Breast epithelium (tissue), 4 donors: ENCODE results near the gene MORN1. TPM values are rescaled to one million over a fixed set of nuclear protein-coding genes. Genes with fewer than 3 reads are reported as not detected.

Source experiments
- DNase-seq, 2 donors: peaks; one replicate each; pipeline ENCODE4 v3.0.0-alpha.2; 2019; ENCODE audit warnings: low spot score in 2 of 2
- H3K27ac ChIP-seq, 2 donors: fragments of 200-600 bp; sonication (generic) in 1 of 2; one replicate each; pipeline ENCODE4 v1.5.1; 2016 to 2019; ENCODE audit warnings: mild to moderate bottlenecking in 1 of 2
- H3K27me3 ChIP-seq, 2 donors: fragments of 200-600 bp; sonication (generic) in 1 of 2; one replicate each; pipeline versions ENCODE4 v1.5.1 to v1.6.0; 2017 to 2019; ENCODE audit warnings: control low read depth in 1 of 2, mild to moderate bottlenecking in 1 of 2
- H3K36me3 ChIP-seq: fragments of 200-600 bp; one replicate; pipeline ENCODE4 v1.5.1; 2019
- H3K4me1 ChIP-seq, 2 donors: fragments of 200-600 bp; sonication (generic); one replicate each; pipeline ENCODE4 v1.5.1; 2016 to 2019; ENCODE audit warnings: control low read depth in 1 of 2
- H3K4me3 ChIP-seq, 3 donors: fragments of 200-600 bp; sonication (generic); 1 replicate in 2 of 3; 2 replicates in 1 of 3; pipeline ENCODE4 v1.5.1; 2016 to 2019; ENCODE audit warnings: mild to moderate bottlenecking in 3 of 3, moderate library complexity in 2 of 3
- H3K9me3 ChIP-seq, 2 donors: fragments of 200-600 bp; sonication (generic) in 1 of 2; one replicate each; pipeline ENCODE4 v1.5.1; 2016 to 2019; ENCODE audit warnings: control low read depth in 1 of 2
- CTCF ChIP-seq, 3 donors: fragments of 450-650 bp; IDR thresholded peaks; one replicate each; pipeline ENCODE4 v1.5.1; 2016 to 2017; ENCODE audit warnings: antibody characterized with exemption in 3 of 3, mild to moderate bottlenecking in 3 of 3, moderate library complexity in 3 of 3
- POLR2A ChIP-seq: fragments of 450-650 bp; IDR thresholded peaks from one replicate; pipeline ENCODE4 v1.6.1; 2016; ENCODE audit warnings: antibody characterized with exemption, mild to moderate bottlenecking, moderate library complexity
- POLR2AphosphoS5 ChIP-seq, 3 donors: sonication (generic); formaldehyde crosslinking; IDR thresholded peaks; one replicate each; pipeline ENCODE4 v1.6.1; 2017; ENCODE audit warnings: antibody characterized with exemption in 3 of 3
- intact Hi-C: fragments of 100-400 bp; cut with DNase I; formaldehyde crosslinking; loops from one replicate; pipeline ENCODE4 v1.15.1; 2023; ENCODE audit warnings: low total_unique reads
- total RNA-seq, 3 donors: library from RNA; depleted of rRNA; stranded (reverse); fragments of >200 nt; gene quantifications; one replicate each; pipeline ENCODE4 v1.1.0, GENCODE V29; 2016

The MORN1 gene
- total RNA-seq, 3 donors from 2014 or later = 4.0 to 18.1 (median 17.7) TPM

GRCh38 chr1:2409745-2410144 is 18.4 kb upstream of the MORN1 start:
- H3K27me3 ChIP-seq = no peaks in the 10 kb centered on the region
- H3K27ac ChIP-seq = no peak overlapping the region
- DNase-seq = no peak
- no peaks in the 10 kb centered on the region for H3K9me3 ChIP-seq
- H3K4me1 ChIP-seq = peaks cover 15 to 17% of the 10 kb centered on the region in 2 donors
- no peaks in the 10 kb centered on the region for H3K36me3 ChIP-seq
- H3K4me3 ChIP-seq = no peak overlapping the region
- intact Hi-C loops = loop anchor here (5.0 kb wide), 1 partner anchor 758 kb away; no protein-coding TSS in a partner anchor
- no peak for TF ChIP-seq POLR2A
- no peak for TF ChIP-seq CTCF (IDR thresholded peaks at IDR 0.05)

GRCh38 chr1:2408859-2409276 is 17.5 kb upstream of the MORN1 start:
- H3K4me3 ChIP-seq = no peak overlapping the region
- TF ChIP-seq CTCF (IDR thresholded peaks at IDR 0.05) (no peak), POLR2AphosphoS5 (IDR thresholded peaks at IDR 0.05) (no peak), POLR2A (no peak)
- H3K27me3 ChIP-seq = no peaks in the 10 kb centered on the region
- no peak for DNase-seq
- no peak overlapping the region for H3K27ac ChIP-seq
- H3K9me3 ChIP-seq = no peaks in the 10 kb centered on the region
- H3K4me1 ChIP-seq = peaks cover 13% of the 10 kb centered on the region in 2 donors
- intact Hi-C loops = loop anchor here (5.0 kb wide), 1 partner anchor 758 kb away; no protein-coding TSS in a partner anchor
- no peaks in the 10 kb centered on the region for H3K36me3 ChIP-seq

- intact Hi-C loops = loop anchor here (5.0 kb wide), 1 partner anchor 759 kb away; no protein-coding TSS in a partner anchor
- no peaks in the 10 kb centered on the region for H3K36me3 ChIP-seq
- TF ChIP-seq CTCF (IDR thresholded peaks at IDR 0.05) (no peak), POLR2A (no peak), POLR2AphosphoS5 (IDR thresholded peaks at IDR 0.05) (no peak)
Measured at GRCh38 chr1:2408456-2408855, 17.1 kb upstream of the MORN1 start.

GRCh38 chr1:2407991-2408275 is 16.6 kb upstream of the MORN1 start:
- Histone ChIP-seq H3K36me3 (peaks cover 4% of the 10 kb centered on the region), H3K4me1 (peaks cover 4 to 7% of the 10 kb centered on the region in 2 donors), H3K27ac (no peak overlapping the region), H3K27me3 (no peaks in the 10 kb centered on the region), H3K4me3 (no peak overlapping the region), H3K9me3 (no peaks in the 10 kb centered on the region)
- no peak for DNase-seq
- no peak for TF ChIP-seq POLR2AphosphoS5 (IDR thresholded peaks at IDR 0.05)
- TF ChIP-seq CTCF (IDR thresholded peaks at IDR 0.05) = no peak
- no peak for TF ChIP-seq POLR2A
- intact Hi-C loops = loop anchor here (5.0 kb wide), 1 partner anchor 759 kb away; no protein-coding TSS in a partner anchor

More at GRCh38 chr1:2408456-2408855, 17.1 kb upstream of the MORN1 start:
- H3K4me3 ChIP-seq = no peak overlapping the region
- H3K9me3 ChIP-seq = no peaks in the 10 kb centered on the region
- H3K4me1 ChIP-seq = peaks cover 9% of the 10 kb centered on the region in 2 donors
- H3K27ac ChIP-seq = no peak overlapping the region
- H3K27me3 ChIP-seq = no peaks in the 10 kb centered on the region
- DNase-seq = no peak

GRCh38 chr1:2407166-2407990 is 16.0 kb upstream of the MORN1 start:
- Histone ChIP-seq H3K27ac (no peak overlapping the region), H3K36me3 (peaks cover 9% of the 10 kb centered on the region)
- intact Hi-C loops = loop anchor here (5.0 kb wide), 1 partner anchor 760 kb away; no protein-coding TSS in a partner anchor

More at GRCh38 chr1:2407166-2407990, 16.0 kb upstream of the MORN1 start:
- peaks cover 3 to 7% of the 10 kb centered on the region in 2 donors for H3K4me1 ChIP-seq
- TF ChIP-seq CTCF (IDR thresholded peaks at IDR 0.05) (no peak), POLR2A (no peak), POLR2AphosphoS5 (IDR thresholded peaks at IDR 0.05) (no peak)
- H3K27me3 ChIP-seq = no peaks in the 10 kb centered on the region
- H3K9me3 ChIP-seq = no peaks in the 10 kb centered on the region
- H3K4me3 ChIP-seq = no peak overlapping the region
- no peak for DNase-seq
